Non-pigmented ciliary epithelial cell (primary cell): ENCODE measurements around the gene MMP1.

Experiments used
- DNase-seq: peaks from one replicate; pipeline ENCODE4 v3.0.0-alpha.2; 2010; ENCODE audit warnings: low read depth

Gene MMP1

DNA sequence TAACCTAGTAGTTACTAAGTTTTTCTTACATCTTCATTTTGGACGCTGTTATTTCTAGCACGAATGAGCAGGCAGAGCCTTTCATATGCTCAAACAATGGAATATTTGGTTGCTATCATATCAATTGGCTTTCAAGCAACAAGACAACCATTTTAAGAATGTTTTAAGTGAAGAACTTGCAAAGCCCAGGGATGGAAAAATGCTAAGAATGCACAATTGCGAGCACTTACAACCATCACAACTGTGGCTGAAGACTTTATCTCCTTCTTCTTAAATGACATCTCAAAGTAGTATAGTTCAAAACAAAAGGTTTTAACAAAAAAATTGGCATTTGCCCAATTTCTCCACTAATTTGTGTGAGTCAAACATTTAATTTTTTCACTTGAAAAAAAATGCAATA, 8.3 kb upstream of the MMP1 start:
- DNase-seq, result no peak

DNA sequence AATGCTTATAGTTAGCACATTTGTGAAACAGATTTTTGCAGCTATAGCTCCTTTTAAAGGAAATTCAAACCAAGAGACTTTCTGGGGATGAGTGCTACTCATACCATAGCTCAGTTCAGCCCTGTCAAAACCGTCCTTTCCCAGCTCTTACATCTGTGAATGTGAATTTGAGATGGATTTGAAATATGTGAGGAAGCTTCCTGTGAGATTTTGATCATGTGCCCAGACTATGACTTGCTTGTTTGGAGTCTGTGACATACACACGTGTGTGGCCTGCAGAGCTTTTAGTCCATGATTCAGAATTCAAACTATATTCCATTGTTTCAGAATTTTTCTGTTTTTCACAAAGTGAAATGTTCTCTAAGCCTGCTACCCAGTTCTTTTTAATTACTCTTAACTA, 4.4 kb upstream of the MMP1 start:
- DNase-seq, result no peak

DNA sequence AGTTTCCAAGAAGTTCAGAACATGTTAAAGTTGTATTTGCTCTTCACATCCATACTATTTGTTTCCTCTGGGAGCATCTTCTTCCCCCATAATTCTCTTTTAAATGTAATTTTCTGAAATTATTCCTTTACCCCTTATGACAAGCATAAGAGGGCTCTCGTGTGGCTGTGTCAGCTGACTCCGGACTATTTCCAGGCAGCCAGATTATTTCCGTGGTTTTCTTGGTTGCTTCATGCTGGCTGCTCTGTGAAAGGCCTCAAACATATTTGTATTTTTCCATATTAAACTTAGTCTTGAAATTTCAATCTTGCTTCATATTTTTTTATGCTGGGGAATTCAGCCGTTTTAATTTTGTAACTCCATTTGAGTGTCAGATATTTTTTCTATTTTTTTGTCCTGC, 2.8 kb upstream of the MMP1 start:
- no peak for DNase-seq

DNA sequence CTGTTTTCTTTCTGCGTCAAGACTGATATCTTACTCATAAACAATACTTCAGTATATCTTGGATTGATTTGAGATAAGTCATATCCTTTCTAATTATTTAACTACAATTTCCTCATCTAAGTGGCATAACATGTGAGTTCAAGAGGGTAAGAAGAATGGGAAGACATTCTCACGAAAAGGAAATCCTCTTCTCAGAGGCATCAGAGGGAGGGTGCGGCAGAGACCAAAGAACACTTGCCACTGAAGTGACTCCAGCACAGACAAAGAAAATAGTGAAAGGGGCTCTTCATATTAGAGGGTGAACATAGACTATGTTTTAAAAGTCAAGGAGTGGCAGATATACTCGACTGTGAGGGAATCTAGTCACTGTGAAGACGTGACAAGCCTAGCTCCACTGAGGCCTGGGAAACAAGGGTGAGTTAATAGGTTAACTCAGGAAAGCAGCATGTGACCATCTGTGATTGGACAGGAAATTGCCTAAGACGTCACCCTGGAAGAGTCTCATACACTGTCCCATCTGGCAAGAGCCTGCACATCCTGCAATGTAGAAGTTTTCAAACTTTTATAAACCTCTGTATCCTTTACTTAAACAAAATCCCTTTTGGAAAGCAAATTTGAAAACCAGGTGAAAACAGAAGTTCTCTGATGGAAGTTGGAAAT, 1.9 kb upstream of the MMP1 start:
- DNase-seq, result no peak

DNA sequence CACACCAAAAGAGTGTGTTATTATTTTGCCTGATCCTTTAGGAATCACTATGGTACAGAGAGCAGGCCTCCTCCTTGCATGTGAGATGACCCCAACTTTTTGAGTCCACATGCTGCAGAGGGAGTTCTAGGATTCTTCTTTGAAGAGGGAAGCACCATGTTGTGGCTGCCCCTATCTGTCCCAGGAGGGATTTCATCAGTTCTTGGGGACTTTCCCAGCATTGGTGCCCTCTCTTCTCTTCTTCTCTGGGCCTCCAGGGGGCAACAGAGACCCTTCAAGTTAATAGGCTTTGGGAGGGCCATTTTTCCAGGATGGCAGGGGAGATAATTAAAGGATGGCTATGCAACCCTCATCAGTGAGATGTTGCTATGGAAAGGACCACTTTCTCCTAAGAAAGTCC, 3.6 kb downstream of the MMP1 start:
- no peak for DNase-seq

DNA sequence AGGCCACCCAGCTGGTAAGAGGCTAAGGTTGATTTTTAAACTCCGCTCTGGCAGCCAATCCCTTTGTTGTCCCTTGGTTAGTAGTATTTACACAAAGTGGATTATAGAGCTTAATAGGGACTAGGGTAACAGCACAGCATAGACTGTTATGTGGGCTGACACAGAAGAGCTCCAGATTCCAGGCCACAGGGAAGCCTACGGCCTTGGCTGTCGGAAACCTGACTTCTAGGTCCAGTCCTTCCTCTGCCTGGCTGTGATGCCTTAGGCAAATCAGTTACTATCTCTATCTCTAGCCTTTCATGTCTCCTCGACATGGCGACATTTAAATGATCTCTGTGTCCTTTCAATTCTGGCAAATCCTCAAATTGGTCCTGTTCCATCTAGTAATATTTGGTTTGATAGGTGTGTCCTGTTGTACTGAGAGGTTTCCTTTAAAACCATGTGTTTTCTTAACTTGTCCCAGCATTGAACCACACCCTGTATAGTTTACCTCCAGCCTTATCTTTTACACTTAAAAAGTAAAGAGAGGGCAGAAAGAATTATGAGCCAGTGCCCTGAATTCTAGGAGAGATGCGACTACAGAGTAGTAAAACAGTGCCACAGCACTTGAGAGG, 4.2 kb downstream of the MMP1 start:
- DNase-seq, result no peak

DNA sequence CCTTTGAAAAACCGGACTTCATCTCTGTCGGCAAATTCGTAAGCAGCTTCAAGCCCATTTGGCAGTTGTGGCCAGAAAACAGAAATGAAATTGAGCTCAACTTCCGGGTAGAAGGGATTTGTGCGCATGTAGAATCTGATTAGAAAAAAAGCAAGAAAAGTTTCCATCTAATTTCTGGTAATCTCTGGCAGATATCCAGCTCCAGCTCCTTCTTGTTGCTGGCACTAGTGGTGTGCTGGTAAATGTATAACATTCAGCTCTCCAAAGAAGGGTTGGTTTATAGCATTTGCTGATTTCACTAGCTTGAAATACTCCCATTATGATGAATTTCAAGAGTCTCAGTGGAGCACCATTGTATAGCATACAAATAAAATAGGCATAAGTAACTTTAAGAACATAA, 5.4 kb downstream of the MMP1 start:
- no peak for DNase-seq

DNA sequence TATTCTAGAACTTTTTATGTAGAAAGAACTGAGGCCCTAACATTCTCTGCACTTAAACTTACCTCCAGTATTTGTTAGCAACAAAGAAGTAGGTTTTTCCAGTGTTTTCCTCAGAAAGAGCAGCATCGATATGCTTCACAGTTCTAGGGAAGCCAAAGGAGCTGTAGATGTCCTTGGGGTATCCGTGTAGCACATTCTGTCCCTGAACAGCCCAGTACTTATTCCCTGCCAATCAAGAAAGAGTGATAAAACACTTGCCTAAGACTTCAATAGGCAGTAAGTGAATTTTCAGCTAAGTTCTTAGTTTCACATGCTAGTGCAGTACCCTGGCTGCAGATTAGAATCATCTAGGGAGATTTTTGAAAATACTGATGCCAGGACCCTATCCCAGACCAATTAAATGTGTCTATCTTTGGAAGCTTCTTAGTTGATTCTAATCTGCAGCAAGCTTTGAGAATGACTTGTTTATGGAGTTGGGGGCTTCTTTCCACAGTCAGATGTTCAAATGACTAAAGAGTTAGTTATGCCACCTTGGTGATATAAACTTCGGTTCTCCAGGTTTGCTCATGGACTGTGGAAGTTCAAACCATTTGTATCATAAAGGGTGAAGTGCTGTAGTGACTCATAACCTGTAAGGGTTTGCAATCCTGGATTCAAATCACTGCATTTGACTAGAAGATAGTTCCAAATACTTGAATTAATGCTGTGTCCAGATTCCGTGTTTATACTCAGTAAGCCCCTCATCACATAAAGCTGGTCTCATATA, 6.5 kb downstream of the MMP1 start:
- no peak for DNase-seq

DNA sequence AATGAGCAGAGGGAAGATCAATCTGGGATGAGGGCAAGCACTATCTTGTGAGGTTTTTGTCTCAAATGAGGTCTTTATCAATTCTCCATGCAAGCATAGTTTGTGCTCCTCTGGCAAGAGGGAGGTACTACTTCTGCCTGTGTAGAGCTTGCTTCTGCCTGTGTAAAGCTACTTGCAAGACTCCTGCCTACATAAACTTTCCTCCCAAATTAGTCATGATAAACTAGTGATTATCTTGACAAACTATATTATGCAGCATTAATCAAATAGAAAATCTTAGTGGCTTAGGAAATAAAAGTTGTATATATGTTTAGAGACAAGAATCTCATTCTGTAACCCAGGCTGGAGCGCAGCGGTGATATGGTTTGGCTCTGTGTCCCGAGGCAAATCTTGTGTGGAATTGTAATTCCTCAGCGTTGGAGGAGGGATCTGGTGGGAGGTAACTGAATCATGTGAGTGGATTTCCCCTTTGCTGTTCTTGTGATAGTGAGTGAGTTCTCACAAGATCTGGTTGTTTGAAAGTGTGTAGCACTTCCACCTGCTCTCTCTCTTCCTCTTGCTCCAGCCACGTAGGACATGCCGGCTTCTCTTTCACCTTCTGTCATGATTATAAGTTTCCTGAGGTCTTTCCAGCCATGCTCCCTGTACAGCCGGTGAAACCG, 9.5 kb downstream of the MMP1 start:
- no peak for DNase-seq

DNA sequence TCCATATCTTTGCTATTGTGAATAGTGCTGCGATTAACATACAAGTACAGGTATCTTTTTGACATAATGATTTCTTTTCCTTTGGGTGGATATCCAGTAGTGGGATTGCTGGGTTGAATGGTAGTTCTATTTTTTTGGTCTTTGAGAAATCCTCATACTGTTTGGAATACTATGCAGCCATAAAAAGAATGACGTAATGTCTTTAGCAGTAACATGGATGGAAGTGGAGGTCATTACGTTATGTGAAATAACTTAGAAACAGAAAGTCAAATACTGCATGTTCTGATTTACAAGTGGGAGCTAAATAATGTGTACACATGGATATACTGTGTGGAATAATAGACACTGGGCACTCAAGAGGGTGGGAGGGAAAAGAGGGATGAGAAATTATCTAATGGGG, 13.6 kb downstream of the MMP1 start:
- no peak for DNase-seq

DNA sequence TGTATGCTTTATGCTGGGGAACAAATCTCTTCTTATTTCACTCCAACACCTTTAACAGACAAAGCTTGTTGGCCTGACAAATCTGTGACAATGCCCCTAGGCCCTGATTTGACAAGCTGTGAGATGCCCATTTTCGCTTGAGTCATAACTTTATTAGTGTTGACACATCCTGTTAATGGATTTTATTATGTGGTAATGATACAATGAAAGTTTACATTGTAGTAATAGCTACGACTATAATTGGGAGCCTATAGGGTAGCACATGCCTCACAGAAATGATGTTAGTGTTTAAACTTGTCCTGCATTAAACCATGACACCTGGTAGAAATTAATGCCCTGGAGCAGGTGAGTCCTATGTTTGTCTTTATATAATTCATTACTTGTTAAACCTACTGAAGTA, 14.2 kb downstream of the MMP1 start:
- no peak for DNase-seq

DNA sequence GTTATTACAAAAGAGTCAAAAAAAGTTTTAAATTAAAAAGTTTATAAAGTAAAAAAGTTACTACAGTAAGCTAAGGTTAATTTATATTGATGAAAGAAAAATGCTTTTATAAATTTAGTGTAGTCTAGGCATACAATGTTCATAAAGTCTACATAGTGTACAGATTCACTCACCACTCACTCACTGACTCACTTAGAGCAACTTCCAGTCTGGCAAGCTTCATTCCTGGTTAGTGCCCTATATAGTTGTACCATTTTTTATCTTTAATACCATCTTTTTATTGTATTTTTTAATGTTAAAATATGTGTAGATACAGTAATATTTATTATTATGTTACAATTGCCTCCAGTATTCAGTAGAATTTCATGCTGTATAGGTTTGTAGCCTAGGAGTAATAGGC, 14.9 kb downstream of the MMP1 start:
- DNase-seq, result no peak

DNA sequence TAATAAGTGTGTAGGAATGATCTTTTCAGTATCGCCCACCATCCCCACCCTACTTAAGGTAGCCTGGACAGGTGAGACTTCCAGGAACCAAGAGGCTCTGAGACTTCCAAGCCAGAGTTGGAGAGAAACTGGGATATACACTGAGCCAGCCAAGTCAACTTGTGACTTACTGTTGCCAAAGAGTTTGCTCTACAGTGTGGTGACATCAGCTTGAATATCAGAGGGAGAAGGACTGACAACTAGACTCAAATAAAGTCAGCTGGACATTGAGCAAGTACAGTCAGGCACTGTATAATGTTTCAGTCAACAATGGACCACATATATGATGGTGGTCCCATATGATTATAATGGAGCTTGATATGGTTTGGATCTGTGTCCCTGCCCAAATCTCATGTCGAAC, 16.3 kb downstream of the MMP1 start:
- DNase-seq, result no peak

DNA sequence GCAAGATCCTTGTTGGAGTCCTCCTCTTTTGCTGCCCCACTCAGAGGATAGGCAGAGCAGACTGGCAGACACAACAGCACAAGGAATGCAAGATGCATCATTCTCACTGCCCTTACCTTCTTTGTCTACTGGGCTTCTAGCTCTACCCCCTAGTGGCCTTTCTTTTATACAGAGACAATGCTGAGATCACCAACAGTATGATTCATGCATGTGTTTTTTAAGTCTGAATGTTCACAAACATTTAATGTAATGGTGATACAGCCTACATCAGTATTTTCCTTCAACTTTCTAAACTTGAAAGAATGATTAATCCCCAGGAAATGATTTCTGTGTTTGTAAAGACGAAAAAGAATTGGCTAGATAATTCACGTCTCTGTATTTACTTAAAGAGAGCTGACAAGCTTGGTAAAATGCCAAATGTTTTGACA, 17.5 kb downstream of the MMP1 start, which contains the start of gene MMP10:
Gene MMP10, minus strand, starts transcription at position 138 of the 428 bp plus-strand sequence. Its CDS starts 37 bp downstream, at position 101.
- DNase-seq, result no peak

DNA sequence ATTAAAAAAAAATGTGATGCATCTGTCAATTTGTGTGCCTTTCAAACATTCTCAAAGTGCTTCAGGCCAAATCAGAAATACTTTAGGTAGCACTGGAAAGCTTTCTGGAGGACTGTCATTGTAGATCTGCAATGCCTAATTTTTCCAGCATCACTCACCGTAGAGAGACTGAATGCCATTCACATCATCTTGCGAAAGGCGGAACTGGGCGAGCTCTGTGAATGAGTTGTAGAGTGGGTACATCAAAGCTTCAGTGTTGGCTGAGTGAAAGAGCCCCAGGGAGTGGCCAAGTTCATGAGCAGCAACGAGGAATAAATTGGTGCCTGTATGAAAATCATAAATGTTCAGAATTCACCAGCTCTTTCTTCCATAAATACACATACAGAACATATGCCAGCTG, 21.5 kb downstream of the MMP1 start:
- no peak for DNase-seq

DNA sequence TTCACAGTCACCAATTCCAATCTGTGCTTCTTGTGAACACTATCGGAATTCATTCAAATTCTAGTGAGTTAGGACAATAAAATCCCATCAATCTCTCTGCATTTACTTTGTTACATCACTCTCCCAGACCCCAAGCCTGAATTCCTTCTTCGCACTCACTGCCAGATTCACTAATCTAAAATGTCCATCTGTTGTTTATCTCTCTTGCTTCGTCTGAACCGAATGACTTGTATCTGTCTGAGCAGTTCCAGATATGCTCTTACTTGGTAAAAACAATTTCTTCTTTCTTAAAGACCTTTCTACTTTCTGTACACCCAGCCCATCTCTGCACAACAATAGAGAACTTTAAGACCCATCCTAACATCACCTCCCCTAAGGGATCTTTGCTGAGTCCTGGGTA, 24.6 kb downstream of the MMP1 start:
- no peak for DNase-seq

DNA sequence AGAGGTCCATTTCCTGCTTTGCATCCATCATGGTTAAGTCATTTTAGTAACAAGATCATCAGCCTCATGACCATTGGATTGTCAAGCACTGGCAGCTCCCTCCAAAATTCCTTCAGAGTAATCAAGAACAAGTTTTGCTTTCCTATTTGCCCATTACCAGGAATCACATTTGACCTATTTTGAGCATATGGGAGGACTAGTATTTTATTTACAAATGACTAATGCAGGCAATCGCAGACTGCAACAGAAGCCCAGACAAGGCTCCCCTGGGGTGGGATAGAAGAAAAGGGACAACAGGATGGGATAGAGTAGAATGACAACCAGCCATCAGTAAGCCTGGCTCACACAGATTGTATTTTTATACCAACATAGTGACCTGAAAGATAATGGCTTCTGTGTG, 26.6 kb downstream of the MMP1 start:
- DNase-seq, result no peak

DNA sequence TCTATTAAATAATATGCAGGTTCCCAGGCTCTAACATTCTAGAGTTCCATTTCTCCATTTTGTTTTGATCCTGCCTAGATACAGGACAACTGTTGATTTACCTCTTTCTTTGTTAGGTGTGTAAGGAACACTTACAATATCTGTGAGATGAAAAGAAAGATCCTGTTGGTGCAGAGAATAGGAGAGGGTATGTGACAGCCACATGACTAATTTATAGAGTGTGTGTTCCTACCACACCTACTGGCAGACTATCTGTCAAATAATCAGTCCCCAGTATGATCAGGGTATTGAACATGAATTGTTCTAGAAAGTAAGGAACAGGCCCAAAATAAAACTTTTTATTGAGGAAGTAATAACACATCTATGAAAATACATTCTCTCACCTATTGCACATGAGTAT, 27.8 kb downstream of the MMP1 start:
- no peak for DNase-seq

DNA sequence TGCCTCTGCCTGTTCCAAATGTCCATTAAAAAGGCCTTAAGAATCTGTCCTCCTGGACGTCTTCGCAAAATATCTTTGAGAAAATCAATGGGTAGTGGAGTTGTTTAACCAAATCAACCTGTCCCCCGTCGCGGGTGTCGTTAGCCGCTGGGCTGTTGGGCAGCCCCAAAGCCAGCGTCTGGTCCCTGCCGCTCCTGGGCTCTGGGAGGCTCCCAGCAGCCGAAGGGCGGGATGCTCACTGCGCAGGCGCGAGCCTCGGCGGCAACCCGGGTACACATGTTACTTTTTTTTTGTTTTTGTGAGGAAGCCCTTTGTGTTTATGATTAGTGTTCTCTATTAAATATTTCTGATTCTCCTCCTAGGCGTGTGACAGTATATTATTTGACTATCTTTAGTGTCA, 30.2 kb downstream of the MMP1 start:
- no peak for DNase-seq

DNA sequence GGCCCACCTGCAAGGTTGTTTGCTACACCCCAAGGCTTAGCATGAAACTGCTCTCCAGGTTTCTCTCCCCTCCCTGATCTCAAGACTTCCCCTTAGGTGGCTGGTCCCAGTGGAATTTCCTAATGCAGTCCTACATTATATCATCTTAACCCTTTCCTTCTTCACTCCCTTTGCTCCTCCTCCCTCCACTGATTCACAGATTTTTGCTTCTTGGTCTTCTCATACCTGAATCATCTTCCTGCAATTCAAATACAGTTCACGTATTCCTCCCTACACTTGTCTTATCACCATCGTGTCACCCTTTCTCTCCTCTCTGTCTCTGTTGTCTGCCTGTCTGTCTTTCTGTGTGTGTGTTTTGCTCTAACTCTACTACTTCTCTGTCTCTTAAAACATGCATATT, 34.5 kb downstream of the MMP1 start:
- DNase-seq, result no peak

DNA sequence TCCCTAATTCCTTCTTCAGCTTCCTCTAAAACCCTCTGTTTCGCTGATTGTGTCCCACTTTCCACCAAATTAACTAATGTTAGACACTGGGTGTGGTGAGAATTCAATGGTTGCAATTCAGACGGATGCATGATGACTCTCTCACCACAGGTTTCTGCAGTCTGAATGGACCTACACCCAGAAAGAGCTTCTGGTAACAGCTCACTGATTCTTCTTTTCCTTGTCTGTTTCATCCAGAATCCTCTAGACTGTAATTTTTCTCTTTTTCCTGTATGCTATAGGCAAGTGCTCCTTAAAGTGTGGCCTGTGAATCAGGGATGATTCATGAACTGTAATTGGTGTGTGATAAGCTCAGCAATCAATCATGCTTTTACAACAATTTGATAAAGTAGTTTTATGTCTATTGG, 35.6 kb downstream of the MMP1 start:
- no peak for DNase-seq

DNA sequence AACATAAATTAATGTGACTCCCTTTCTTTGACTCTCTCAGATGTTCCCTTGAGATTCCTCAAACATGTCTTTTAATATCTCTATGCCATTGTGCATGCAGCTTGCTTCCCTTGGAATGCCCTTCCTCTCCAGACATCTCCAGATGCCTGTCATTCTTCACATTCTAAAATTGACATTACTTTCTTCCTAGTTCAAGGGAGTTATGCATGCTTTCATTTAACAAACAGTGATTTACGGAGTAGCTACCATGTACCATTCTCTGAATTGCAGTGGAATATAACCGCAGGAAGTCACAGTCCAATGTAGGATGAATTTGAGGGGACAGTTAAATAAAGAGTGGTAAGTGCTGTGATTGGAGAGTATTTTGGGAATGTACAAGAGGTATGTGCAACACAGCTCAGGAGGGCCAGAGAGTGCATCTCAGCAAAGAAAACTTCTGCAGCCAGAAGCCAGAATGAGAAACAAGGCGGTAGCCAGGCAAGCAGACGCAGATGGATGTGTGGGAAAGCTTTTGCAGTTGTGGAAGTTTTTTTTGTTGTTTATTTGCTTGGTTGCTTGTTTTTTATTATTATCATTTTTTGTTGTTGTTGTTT, 36.2 kb downstream of the MMP1 start:
- no peak for DNase-seq
